GM18517 (cell line): ENCODE data around the gene CCDC88B.

ENCODE experiments used
- ATAC-seq: cut with Tn5 transposase; IDR thresholded peaks from one replicate; pipeline ENCODE4 v1.9.1; 2021; ENCODE audit warnings: mild to moderate bottlenecking, moderate library complexity; ENCODE audit not compliant: unreplicated experiment

CCDC88B gene

GRCh38 chr11:64359712-64360445 lies 19.9 kb downstream of the CCDC88B start:
- no peak for ATAC-seq

GRCh38 chr11:64360448-64360921 lies 20.5 kb downstream of the CCDC88B start:
- ATAC-seq = no peak

GRCh38 chr11:64361659-64362058 lies 21.7 kb downstream of the CCDC88B start:
- no peak for ATAC-seq

- no peak for ATAC-seq
These were observed 22.3 kb downstream of the CCDC88B start for GRCh38 chr11:64362339-64362738.

GRCh38 chr11:64364435-64364834 lies 24.4 kb downstream of the CCDC88B start:
- no peak for ATAC-seq

- no peak for ATAC-seq
These were observed 24.9 kb downstream of the CCDC88B start for GRCh38 chr11:64364911-64365310.

GRCh38 chr11:64366751-64367150 lies 26.7 kb downstream of the CCDC88B start:
- no peak for ATAC-seq

- ATAC-seq = no peak
These were observed 28.1 kb downstream of the CCDC88B start for GRCh38 chr11:64367931-64368672.

- ATAC-seq = no peak
These were observed 28.7 kb downstream of the CCDC88B start for GRCh38 chr11:64368673-64369074.

- ATAC-seq = no peak
These were observed 29.7 kb downstream of the CCDC88B start for GRCh38 chr11:64369440-64370421.

GRCh38 chr11:64371201-64371600 lies 31.2 kb downstream of the CCDC88B start:
- no peak for ATAC-seq

GRCh38 chr11:64372021-64372420 lies 32.0 kb downstream of the CCDC88B start:
- no peak for ATAC-seq

GRCh38 chr11:64372802-64373597 lies 33.0 kb downstream of the CCDC88B start:
- ATAC-seq = no peak

- ATAC-seq = no peak
These were observed 33.6 kb downstream of the CCDC88B start for GRCh38 chr11:64373598-64373974.

GRCh38 chr11:64376071-64376470 lies 36.1 kb downstream of the CCDC88B start:
- ATAC-seq = no peak

GRCh38 chr11:64378335-64378880 lies 38.4 kb downstream of the CCDC88B start:
- ATAC-seq = no peak

GRCh38 chr11:64379160-64379559 lies 39.2 kb downstream of the CCDC88B start:
- ATAC-seq = no peak

- no peak for ATAC-seq
These were observed 40.1 kb downstream of the CCDC88B start for GRCh38 chr11:64379817-64380709.

- no peak for ATAC-seq
These were observed 41.3 kb downstream of the CCDC88B start for GRCh38 chr11:64381350-64381749.
